H9 (cell line): ENCODE results near the gene PTPN22. TPM values are rescaled to one million over a fixed set of nuclear protein-coding genes. Genes with fewer than 3 reads are reported as not detected.

Source experiments
- DNase-seq: peaks from one replicate; pipeline ENCODE4 v3.0.0-alpha.2; 2017
- H2AFZ ChIP-seq: one replicate; pipeline ENCODE4 v1.6.1; 2013; ENCODE audit warnings: mild to moderate bottlenecking, low read length, control low read depth, moderate library complexity
- H2AK5ac ChIP-seq: 2 replicates; pipeline ENCODE4 v1.6.1; 2013; ENCODE audit warnings: low read length, control low read depth, mixed read lengths; ENCODE audit not compliant: insufficient read length
- H2BK120ac ChIP-seq: one replicate; pipeline ENCODE4 v1.6.1; 2013; ENCODE audit warnings: low read depth, mild to moderate bottlenecking, low read length, control low read depth, inconsistent platforms; ENCODE audit not compliant: poor library complexity, severe bottlenecking
- H2BK12ac ChIP-seq: 2 replicates; pipeline ENCODE4 v1.6.1; 2013; ENCODE audit warnings: low read length, control low read depth, mixed read lengths, low read depth; ENCODE audit not compliant: insufficient read length
- H2BK15ac ChIP-seq: 2 replicates; pipeline ENCODE4 v1.6.1; 2013; ENCODE audit warnings: low read depth, low read length, control low read depth
- H2BK20ac ChIP-seq: one replicate; pipeline ENCODE4 v1.6.1; 2013; ENCODE audit warnings: low read depth, mild to moderate bottlenecking, low read length, control low read depth, inconsistent platforms; ENCODE audit not compliant: poor library complexity, severe bottlenecking
- H2BK5ac ChIP-seq: 2 replicates; pipeline ENCODE4 v1.6.1; 2013; ENCODE audit warnings: low read length, control low read depth, mixed read lengths; ENCODE audit not compliant: insufficient read length
- H3K14ac ChIP-seq: 2 replicates; pipeline ENCODE4 v1.6.1; 2013; ENCODE audit warnings: low read length, control low read depth; ENCODE audit not compliant: insufficient read depth
- H3K18ac ChIP-seq: 2 replicates; pipeline ENCODE4 v1.6.1; 2013; ENCODE audit warnings: low read depth, mild to moderate bottlenecking, mixed read lengths, low read length, control low read depth; ENCODE audit not compliant: insufficient read length
- H3K23ac ChIP-seq: 2 replicates; pipeline ENCODE4 v1.6.1; 2013; ENCODE audit warnings: low read length, control low read depth, mixed read lengths, low read depth; ENCODE audit not compliant: insufficient read length
- H3K23me2 ChIP-seq: 2 replicates; pipeline ENCODE4 v1.6.1; 2013; ENCODE audit warnings: low read depth, mild to moderate bottlenecking, mixed read lengths, low read length, control low read depth; ENCODE audit not compliant: insufficient read length, poor library complexity, severe bottlenecking
- H3K27ac ChIP-seq: 2 replicates; pipeline ENCODE4 v1.5.1; 2013; ENCODE audit warnings: low read length, control low read depth, mixed read lengths, low read depth; ENCODE audit not compliant: insufficient read length
- H3K27me3 ChIP-seq: 2 replicates; pipeline ENCODE4 v1.6.1; 2013; ENCODE audit warnings: low read length, control low read depth, inconsistent platforms; ENCODE audit not compliant: insufficient read depth
- H3K4ac ChIP-seq: 2 replicates; pipeline ENCODE4 v1.6.1; 2013; ENCODE audit warnings: low read depth, mild to moderate bottlenecking, control low read depth, inconsistent platforms, low read length, moderate library complexity
- H3K4me1 ChIP-seq: 2 replicates; pipeline ENCODE4 v1.6.1; 2013; ENCODE audit warnings: low read length, control low read depth, inconsistent platforms; ENCODE audit not compliant: insufficient read depth
- H3K4me2 ChIP-seq: 2 replicates; pipeline ENCODE4 v1.6.1; 2013; ENCODE audit warnings: low read length, control low read depth, mixed read lengths; ENCODE audit not compliant: insufficient read length, insufficient read depth
- H3K56ac ChIP-seq: 2 replicates; pipeline ENCODE4 v1.6.1; 2013; ENCODE audit warnings: low read depth, mild to moderate bottlenecking, mixed read lengths, low read length, control low read depth; ENCODE audit not compliant: insufficient read length
- H3K79me1 ChIP-seq: 2 replicates; pipeline ENCODE4 v1.6.1; 2013; ENCODE audit warnings: low read depth, mild to moderate bottlenecking, moderate library complexity, low read length, control low read depth, inconsistent platforms; ENCODE audit not compliant: insufficient read depth, poor library complexity, severe bottlenecking
- H3K79me2 ChIP-seq: 2 replicates; pipeline ENCODE4 v1.6.1; 2013; ENCODE audit warnings: low read length, control low read depth, inconsistent platforms; ENCODE audit not compliant: insufficient read depth
- H3K9ac ChIP-seq: 2 replicates; pipeline ENCODE4 v1.6.1; 2013; ENCODE audit warnings: low read length, control low read depth, mixed read lengths; ENCODE audit not compliant: insufficient read length; ENCODE audit errors: extremely low read depth
- H3K9me3 ChIP-seq: one replicate; pipeline ENCODE4 v1.6.1; 2013; ENCODE audit warnings: low read depth, low read length, inconsistent platforms; ENCODE audit not compliant: control insufficient read depth
- H3T11ph ChIP-seq: one replicate; pipeline ENCODE4 v1.6.1; 2013; ENCODE audit warnings: mild to moderate bottlenecking, low read length, control low read depth, inconsistent platforms
- H4K20me1 ChIP-seq: one replicate; pipeline ENCODE4 v1.6.1; 2013; ENCODE audit not compliant: control insufficient read depth, insufficient read length, insufficient read depth
- H4K5ac ChIP-seq: 2 replicates; pipeline ENCODE4 v1.6.1; 2013; ENCODE audit warnings: low read depth, mild to moderate bottlenecking, mixed read lengths, low read length, control low read depth; ENCODE audit not compliant: insufficient read length
- H4K8ac ChIP-seq: replicated peaks from 2 replicates; pipeline ENCODE4 v1.6.1; 2013; ENCODE audit warnings: low read length, control low read depth, mixed read lengths, low read depth; ENCODE audit not compliant: insufficient read length
- H4K91ac ChIP-seq: 2 replicates; pipeline ENCODE4 v1.6.1; 2013; ENCODE audit warnings: low read depth, mild to moderate bottlenecking, moderate library complexity, mixed read lengths, low read length, control low read depth; ENCODE audit not compliant: insufficient read length
- H3K27ac Mint-ChIP-seq, 3 experiments: 2 replicates in 2 of 3; 3 replicates in 1 of 3; pipeline ENCODE4 v1.8.0; 2020 to 2021; ENCODE audit warnings: mixed read lengths in 3 of 3, mild to moderate bottlenecking in 1 of 3, moderate library complexity in 1 of 3
- H3K27me3 Mint-ChIP-seq: 2 replicates; pipeline ENCODE4 v1.8.0; 2021; ENCODE audit warnings: low read depth, mild to moderate bottlenecking, moderate library complexity, mixed read lengths
- H3K36me3 Mint-ChIP-seq, 3 experiments: 2 replicates in 2 of 3; 3 replicates in 1 of 3; pipeline ENCODE4 v1.8.0; 2020 to 2021; ENCODE audit warnings: low read depth in 3 of 3, mixed read lengths in 3 of 3; ENCODE audit not compliant: insufficient read depth in 1 of 3
- H3K4me1 Mint-ChIP-seq, 2 experiments: 2 replicates each; pipeline ENCODE4 v1.8.0; 2020; ENCODE audit warnings: mixed read lengths in 2 of 2
- H3K4me3 Mint-ChIP-seq, 2 experiments: 2 replicates in 1 of 2; 3 replicates in 1 of 2; pipeline ENCODE4 v1.8.0; 2020 to 2021; ENCODE audit warnings: mild to moderate bottlenecking in 2 of 2, mixed read lengths in 2 of 2, moderate library complexity in 1 of 2
- H3K9me3 Mint-ChIP-seq, 2 experiments: 2 replicates in 1 of 2; 3 replicates in 1 of 2; pipeline ENCODE4 v1.8.0; 2020; ENCODE audit warnings: mild to moderate bottlenecking in 2 of 2, mixed read lengths in 2 of 2, moderate library complexity in 1 of 2
- CTCF ChIP-seq: fragments of 200-600 bp; sonication (generic); conservative IDR thresholded peaks from 3 replicates; pipeline ENCODE4 v1.8.0; 2021; ENCODE audit warnings: antibody characterized with exemption, mild to moderate bottlenecking
- WGBS: extraction: QIAGEN DNeasy Blood & Tissue Kit; methylation state at CpG from one replicate; pipeline ENCODE4 v1.1.7; 2013; ENCODE audit warnings: missing lambda C conversion rate, low lambda C conversion rate, mixed read lengths; ENCODE audit not compliant: insufficient read length; ENCODE audit errors: extremely low coverage; 5-methylcytosine and 5-hydroxymethylcytosine counted together
- total RNA-seq: library from RNA; stranded (reverse); gene quantifications from 2 replicates; pipeline ENCODE4 v1.2.1, GENCODE V29; 2021

PTPN22 gene
- total RNA-seq, 1 experiment from 2014 or later: not detected

- Histone ChIP-seq H4K5ac (no peak overlapping the region), H2BK15ac (no peak overlapping the region), H3K79me2 (no peaks in the 10 kb centered on the region), H3K4me1 (no peaks in the 10 kb centered on the region), H4K20me1 (no peaks in the 10 kb centered on the region), H3K14ac (no peak overlapping the region), H3K56ac (no peak overlapping the region), H2BK12ac (no peak overlapping the region), H3K23ac (no peak overlapping the region), H3T11ph (no peak overlapping the region), H2AFZ (no peak overlapping the region), H2BK20ac (no peak overlapping the region), H2BK120ac (no peak overlapping the region), H3K23me2 (no peaks in the 10 kb centered on the region), H4K8ac (no peak overlapping the region), H4K91ac (no peak overlapping the region), H3K4me2 (no peak overlapping the region), H3K9ac (no peak overlapping the region), H3K4ac (no peak overlapping the region), H3K18ac (no peak overlapping the region), H3K79me1 (no peaks in the 10 kb centered on the region), H3K27me3 (no peaks in the 10 kb centered on the region), H3K9me3 (no peaks in the 10 kb centered on the region), H2AK5ac (no peak overlapping the region), H2BK5ac (no peak overlapping the region), H3K27ac (no peak overlapping the region)
- no peak overlapping the region for H3K4me3 Mint-ChIP-seq
- no peaks in the 10 kb centered on the region for H3K36me3 Mint-ChIP-seq
- no peaks in the 10 kb centered on the region for H3K9me3 Mint-ChIP-seq
- H3K27ac Mint-ChIP-seq: no peak overlapping the region
- H3K4me1 Mint-ChIP-seq: no peaks in the 10 kb centered on the region
- WGBS: no CpG with 5 or more reads among the region's 3 CpGs
- H3K27me3 Mint-ChIP-seq: no peaks in the 10 kb centered on the region
- DNase-seq: no peak
- TF ChIP-seq CTCF: no peak
Observed at GRCh38 chr1:113870778-113871177, 734 bp downstream of the PTPN22 start.
